Mesenchymal stem cell (in vitro differentiated cells and primary cell): Measurements from ENCODE around the gene MUC4.

Experiments
- DNase-seq: peaks from one replicate; pipeline ENCODE4 v3.0.0-alpha.2; 2013
- H2AFZ ChIP-seq: one replicate; pipeline ENCODE4 v1.6.1; 2013; ENCODE audit warnings: low read depth, mild to moderate bottlenecking, control low read depth, inconsistent platforms, low read length, moderate library complexity
- H2AK5ac ChIP-seq: 2 replicates; pipeline ENCODE4 v1.6.1; 2013; ENCODE audit warnings: low read length, moderate library complexity, mild to moderate bottlenecking, inconsistent platforms; ENCODE audit not compliant: severe bottlenecking
- H2BK120ac ChIP-seq: one replicate; pipeline ENCODE4 v1.6.1; 2013; ENCODE audit warnings: low read depth, mild to moderate bottlenecking, inconsistent platforms, low read length, moderate library complexity
- H2BK12ac ChIP-seq, 2 experiments: one replicate each; pipeline ENCODE4 v1.6.1; 2013; ENCODE audit warnings: inconsistent platforms in 2 of 2, low read length in 2 of 2, mild to moderate bottlenecking in 2 of 2, moderate library complexity in 2 of 2, control low read depth in 1 of 2
- H2BK15ac ChIP-seq: one replicate; pipeline ENCODE4 v1.6.1; 2013; ENCODE audit warnings: mild to moderate bottlenecking, low read depth, inconsistent platforms; ENCODE audit not compliant: poor library complexity, severe bottlenecking
- H2BK5ac ChIP-seq: 2 replicates; pipeline ENCODE4 v1.6.1; 2013; ENCODE audit warnings: low read depth, mild to moderate bottlenecking, low read length, control low read depth, inconsistent platforms; ENCODE audit not compliant: poor library complexity, severe bottlenecking
- H3K14ac ChIP-seq, 2 experiments: one replicate each; pipeline ENCODE4 v1.6.1; 2013; ENCODE audit warnings: inconsistent platforms in 2 of 2, low read length in 2 of 2, control low read depth in 1 of 2, mild to moderate bottlenecking in 1 of 2, moderate library complexity in 1 of 2
- H3K18ac ChIP-seq, 2 experiments: one replicate each; pipeline ENCODE4 v1.6.1; 2013; ENCODE audit warnings: inconsistent platforms in 2 of 2, low read length in 2 of 2, control low read depth in 1 of 2, low read depth in 1 of 2, mild to moderate bottlenecking in 1 of 2
- H3K23ac ChIP-seq, 2 experiments: one replicate each; pipeline ENCODE4 v1.6.1; 2013; ENCODE audit warnings: inconsistent platforms in 2 of 2, low read length in 2 of 2, mild to moderate bottlenecking in 2 of 2, moderate library complexity in 2 of 2, control low read depth in 1 of 2
- H3K27ac ChIP-seq: 2 replicates; pipeline ENCODE4 v1.5.1; 2013; ENCODE audit warnings: mild to moderate bottlenecking, moderate library complexity, low read length, control low read depth, inconsistent platforms; ENCODE audit not compliant: poor library complexity, severe bottlenecking
- H3K27me3 ChIP-seq, 2 experiments: 2 replicates each; pipeline versions ENCODE4 v1.6.1 to v1.7.0; 2013; ENCODE audit warnings: low read length in 2 of 2, mild to moderate bottlenecking in 2 of 2, moderate library complexity in 2 of 2, control low read depth in 1 of 2, inconsistent platforms in 1 of 2; ENCODE audit not compliant: control insufficient read depth in 1 of 2, insufficient read depth in 1 of 2
- H3K36me3 ChIP-seq, 2 experiments: 2 replicates each; pipeline versions ENCODE4 v1.6.1 to v1.7.0; 2013; ENCODE audit warnings: low read length in 2 of 2, control low read depth in 1 of 2, inconsistent platforms in 1 of 2, low read depth in 1 of 2, mild to moderate bottlenecking in 1 of 2; ENCODE audit not compliant: insufficient read depth in 2 of 2, control insufficient read depth in 1 of 2
- H3K4ac ChIP-seq, 2 experiments: one replicate each; pipeline ENCODE4 v1.6.1; 2013; ENCODE audit warnings: inconsistent platforms in 2 of 2, low read length in 2 of 2, mild to moderate bottlenecking in 2 of 2, moderate library complexity in 2 of 2, control low read depth in 1 of 2, low read depth in 1 of 2
- H3K4me1 ChIP-seq: 2 replicates; pipeline ENCODE4 v1.6.1; 2013; ENCODE audit warnings: low read depth, low read length, control low read depth; ENCODE audit not compliant: control insufficient read depth, insufficient read depth
- H3K4me2 ChIP-seq: 2 replicates; pipeline ENCODE4 v1.6.1; 2013; ENCODE audit warnings: low read length, mild to moderate bottlenecking, inconsistent platforms; ENCODE audit not compliant: poor library complexity, severe bottlenecking
- H3K4me3 ChIP-seq, 2 experiments: 2 replicates each; pipeline versions ENCODE4 v1.5.1 to v1.7.0; 2013; ENCODE audit warnings: low read length in 2 of 2, mild to moderate bottlenecking in 2 of 2, control low read depth in 1 of 2, low read depth in 1 of 2; ENCODE audit not compliant: insufficient read depth in 1 of 2
- H3K79me1 ChIP-seq: replicated peaks from 2 replicates; pipeline ENCODE4 v1.6.1; 2013; ENCODE audit warnings: mild to moderate bottlenecking, control low read depth, low read length, inconsistent platforms; ENCODE audit not compliant: poor library complexity, severe bottlenecking
- H3K9ac ChIP-seq: 2 replicates; pipeline ENCODE4 v1.7.0; 2013; ENCODE audit warnings: mild to moderate bottlenecking, low read length, moderate library complexity
- H3K9me3 ChIP-seq: 2 replicates; pipeline ENCODE4 v1.7.0; 2013; ENCODE audit warnings: mild to moderate bottlenecking, low read length; ENCODE audit not compliant: control insufficient read depth
- H4K8ac ChIP-seq: one replicate; pipeline ENCODE4 v1.6.1; 2013; ENCODE audit warnings: inconsistent platforms, mild to moderate bottlenecking, low read length, moderate library complexity
- H4K91ac ChIP-seq: one replicate; pipeline ENCODE4 v1.6.1; 2013; ENCODE audit warnings: mild to moderate bottlenecking, low read length, inconsistent platforms
- WGBS: methylation state at CpG from one replicate; pipeline ENCODE4 v1.1.7; 2013; ENCODE audit warnings: mixed read lengths; 5-methylcytosine and 5-hydroxymethylcytosine counted together

The MUC4 gene

GRCh38 chr3:195763843-195764825 lies 47.6 kb downstream of the MUC4 start:
- DNase-seq = no peak
- Histone ChIP-seq H3K79me1 (no peaks in the 10 kb centered on the region), H3K36me3 (no peaks in the 10 kb centered on the region), H2AK5ac (no peak overlapping the region), H3K18ac (no peak overlapping the region), H3K23ac (no peak overlapping the region), H3K4ac (no peak overlapping the region), H3K9ac (no peak overlapping the region), H4K8ac (no peak overlapping the region), H2AFZ (no peak overlapping the region), H3K27me3 (peaks cover 3 to 61% of the 10 kb centered on the region in 2 experiments), H3K4me1 (peaks cover 4% of the 10 kb centered on the region), H2BK120ac (no peak overlapping the region), H4K91ac (no peak overlapping the region), H3K9me3 (no peaks in the 10 kb centered on the region), H2BK5ac (no peak overlapping the region), H3K14ac (no peak overlapping the region), H3K27ac (no peak overlapping the region), H2BK15ac (no peak overlapping the region), H3K4me3 (no peak overlapping the region), H3K4me2 (no peak overlapping the region), H2BK12ac (no peak overlapping the region)
- 74% methylated on average over 26 of the region's 26 CpGs for WGBS

- Histone ChIP-seq H3K9me3 (no peaks in the 10 kb centered on the region), H3K4ac (no peak overlapping the region), H2BK12ac (no peak overlapping the region), H3K4me3 (no peak overlapping the region), H2BK5ac (no peak overlapping the region), H3K36me3 (no peaks in the 10 kb centered on the region), H3K4me1 (peaks cover 2% of the 10 kb centered on the region), H2AK5ac (no peak overlapping the region), H3K4me2 (no peak overlapping the region), H4K8ac (no peak overlapping the region), H3K27ac (no peak overlapping the region), H3K14ac (no peak overlapping the region), H3K27me3 (peaks cover 5 to 61% of the 10 kb centered on the region in 2 experiments), H3K23ac (no peak overlapping the region), H2BK15ac (no peak overlapping the region), H3K18ac (no peak overlapping the region), H4K91ac (no peak overlapping the region), H2AFZ (no peak overlapping the region), H3K9ac (no peak overlapping the region), H2BK120ac (no peak overlapping the region), H3K79me1 (no peaks in the 10 kb centered on the region)
- WGBS = 84% methylated on average over 28 of the region's 28 CpGs
- no peak for DNase-seq
Measured at GRCh38 chr3:195763076-195763830, 48.5 kb downstream of the MUC4 start.

- no peak overlapping the region for H2AK5ac ChIP-seq
- peaks cover 11 to 67% of the 10 kb centered on the region in 2 experiments for H3K27me3 ChIP-seq
- no peaks in the 10 kb centered on the region for H3K36me3 ChIP-seq
- H3K4me1 ChIP-seq = peaks cover 2% of the 10 kb centered on the region
- no peak overlapping the region for H3K9ac ChIP-seq
- no peak for DNase-seq
- H3K14ac ChIP-seq = peak overlapping the region in 1 of 2 experiments; percentile 32
- H3K23ac ChIP-seq = no peak overlapping the region
- H3K9me3 ChIP-seq = no peaks in the 10 kb centered on the region
- H2BK15ac ChIP-seq = no peak overlapping the region
- no peak overlapping the region for H3K27ac ChIP-seq
- H4K91ac ChIP-seq = peak overlapping the region; percentile 59
- H2BK12ac ChIP-seq = no peak overlapping the region
- H2BK5ac ChIP-seq = no peak overlapping the region
- no peaks in the 10 kb centered on the region for H3K79me1 ChIP-seq
- no peak overlapping the region for H3K4me2 ChIP-seq
- H2BK120ac ChIP-seq = no peak overlapping the region
- 88% methylated on average over 42 of the region's 43 CpGs for WGBS
- H4K8ac ChIP-seq = no peak overlapping the region
- H3K4me3 ChIP-seq = no peak overlapping the region
- no peak overlapping the region for H2AFZ ChIP-seq
- H3K18ac ChIP-seq = no peak overlapping the region
- H3K4ac ChIP-seq = no peak overlapping the region
Measured at GRCh38 chr3:195762611-195763010, 49.1 kb downstream of the MUC4 start.

GRCh38 chr3:195762249-195762585 lies 49.5 kb downstream of the MUC4 start:
- Histone ChIP-seq H3K79me1 (no peaks in the 10 kb centered on the region), H3K4me3 (no peak overlapping the region), H4K91ac (peak overlapping the region; percentile 59), H3K27me3 (peaks cover 15 to 71% of the 10 kb centered on the region in 2 experiments), H3K4me1 (peaks cover 2% of the 10 kb centered on the region), H2BK15ac (no peak overlapping the region), H3K27ac (no peak overlapping the region), H3K23ac (no peak overlapping the region), H3K14ac (peak overlapping the region in 1 of 2 experiments; percentile 32), H2AK5ac (no peak overlapping the region), H2AFZ (no peak overlapping the region), H3K36me3 (no peaks in the 10 kb centered on the region), H3K18ac (no peak overlapping the region), H2BK120ac (no peak overlapping the region), H3K4me2 (no peak overlapping the region), H3K4ac (no peak overlapping the region), H2BK5ac (no peak overlapping the region), H4K8ac (no peak overlapping the region), H3K9ac (no peak overlapping the region), H3K9me3 (no peaks in the 10 kb centered on the region), H2BK12ac (no peak overlapping the region)
- no peak for DNase-seq
- 96% methylated on average over 20 of the region's 36 CpGs for WGBS
